ENCODE data around the gene CASP10. TPM values are rescaled to one million over a fixed set of nuclear protein-coding genes. Genes with fewer than 3 reads are reported as not detected.

CASP10 gene
- total and polyA plus RNA-seq, 2 of the 13 experiments (the other 11 are each of a cell fraction or from before 2014, with no cell fraction given) = 22.2 to 23.8 TPM

DNA sequence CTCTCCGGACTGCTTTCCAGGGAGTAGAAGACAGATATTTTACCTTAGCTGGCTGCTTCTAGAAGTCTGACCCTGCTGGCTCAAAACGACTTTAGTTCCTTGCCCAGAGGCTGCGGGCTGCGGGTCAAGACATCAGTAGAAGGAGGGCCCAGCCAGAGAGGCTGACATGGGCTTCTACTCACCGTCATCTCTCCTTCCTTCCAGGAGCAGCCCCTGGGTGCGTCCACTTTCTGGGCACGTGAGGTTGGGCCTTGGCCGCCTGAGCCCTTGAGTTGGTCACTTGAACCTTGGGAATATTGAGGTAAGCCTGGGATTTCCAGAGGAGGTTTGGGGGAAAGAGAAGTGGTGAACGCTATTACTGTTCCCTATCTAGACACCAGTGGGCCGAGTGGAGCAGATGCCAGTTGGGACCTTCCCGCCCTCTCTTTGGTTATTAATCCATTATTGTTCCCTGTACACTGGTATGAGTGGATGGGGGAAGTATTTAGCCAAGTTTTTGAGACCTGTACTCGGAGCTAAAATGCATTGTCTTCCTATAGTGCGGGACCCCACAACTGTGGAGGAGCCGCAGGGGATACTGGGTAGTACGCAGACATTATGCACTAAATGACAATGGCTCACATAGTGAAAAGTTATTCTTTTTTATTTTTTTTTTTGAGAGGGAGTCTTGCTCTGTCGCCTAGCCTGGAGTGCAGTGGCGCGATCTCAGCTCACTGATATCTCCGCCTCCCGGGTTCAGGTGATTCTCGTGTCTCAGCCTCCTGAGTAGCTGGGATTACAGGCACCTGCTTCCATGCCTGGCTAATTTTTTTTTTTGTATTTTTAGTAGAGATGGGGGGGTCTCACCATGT lies 51.1 kb downstream of the CASP10 start (continued):
- TF ChIP-seq, protein P1, sequence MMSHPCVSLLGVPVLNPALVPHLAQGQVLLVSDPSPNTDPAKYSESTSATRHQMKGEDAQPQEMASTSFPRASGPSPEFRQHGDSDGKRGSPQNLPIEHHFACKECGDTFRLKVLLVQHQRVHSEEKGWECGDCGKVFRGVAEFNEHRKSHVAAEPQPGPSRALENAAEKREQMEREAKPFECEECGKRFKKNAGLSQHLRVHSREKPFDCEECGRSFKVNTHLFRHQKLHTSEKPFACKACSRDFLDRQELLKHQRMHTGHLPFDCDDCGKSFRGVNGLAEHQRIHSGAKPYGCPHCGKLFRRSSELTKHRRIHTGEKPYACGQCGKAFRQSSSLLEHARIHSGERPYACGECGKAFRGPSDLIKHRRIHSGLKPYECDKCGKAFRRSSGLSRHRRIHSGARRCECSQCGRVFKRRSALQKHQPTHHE (CRISPR knock-in tag; IDR thresholded peaks at IDR 0.05; ENCODE audit: borderline replicate concordance) = no peak
- TF ChIP-seq ZNF879 (CRISPR knock-in tag; IDR thresholded peaks at IDR 0.05) (no peak), ZNF337 (CRISPR knock-in tag; IDR thresholded peaks at IDR 0.05; ENCODE audit: borderline replicate concordance, low read depth) (no peak), SP4 (CRISPR knock-in tag; IDR thresholded peaks at IDR 0.05) (no peak), NRL (CRISPR knock-in tag; IDR thresholded peaks at IDR 0.05; ENCODE audit: borderline replicate concordance) (no peak), ZNF441 (CRISPR knock-in tag; IDR thresholded peaks at IDR 0.05; ENCODE audit: borderline replicate concordance) (no peak), ZSCAN9 (CRISPR knock-in tag; IDR thresholded peaks at IDR 0.05; ENCODE audit: borderline replicate concordance) (no peak), POGZ (CRISPR knock-in tag; IDR thresholded peaks at IDR 0.05) (no peak), AGO1 (IDR thresholded peaks at IDR 0.05; ENCODE audit: low read depth, low read length, poor library complexity, severe bottlenecking) (no peak), ZNF33B (CRISPR knock-in tag; IDR thresholded peaks at IDR 0.05) (no peak), HNRNPUL1 (IDR thresholded peaks at IDR 0.05; ENCODE audit: low read depth, low read length) (no peak), MED13 (CRISPR knock-in tag; IDR thresholded peaks at IDR 0.05) (no peak), MED1 (CRISPR knock-in tag; IDR thresholded peaks at IDR 0.05) (no peak), ZNF780A (CRISPR knock-in tag; IDR thresholded peaks at IDR 0.05) (peak; percentile 22; the same call in 1 of the 2 replicates), GLI4 (CRISPR knock-in tag; IDR thresholded peaks at IDR 0.05; ENCODE audit: borderline replicate concordance) (peak; percentile 65; the same call in 1 of the 2 replicates), MAFK (conservative IDR thresholded peaks at IDR 0.05 in 1 of 2, IDR thresholded peaks at IDR 0.05 in 1 of 2; ENCODE audit: low read length in 2 of 2) (no peak), MIER3 (CRISPR knock-in tag; IDR thresholded peaks at IDR 0.05; ENCODE audit: borderline replicate concordance) (no peak)
- TF ChIP-seq, protein P2, sequence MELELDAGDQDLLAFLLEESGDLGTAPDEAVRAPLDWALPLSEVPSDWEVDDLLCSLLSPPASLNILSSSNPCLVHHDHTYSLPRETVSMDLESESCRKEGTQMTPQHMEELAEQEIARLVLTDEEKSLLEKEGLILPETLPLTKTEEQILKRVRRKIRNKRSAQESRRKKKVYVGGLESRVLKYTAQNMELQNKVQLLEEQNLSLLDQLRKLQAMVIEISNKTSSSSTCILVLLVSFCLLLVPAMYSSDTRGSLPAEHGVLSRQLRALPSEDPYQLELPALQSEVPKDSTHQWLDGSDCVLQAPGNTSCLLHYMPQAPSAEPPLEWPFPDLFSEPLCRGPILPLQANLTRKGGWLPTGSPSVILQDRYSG (CRISPR knock-in tag; IDR thresholded peaks at IDR 0.05) = no peak
- TF ChIP-seq, protein P3, sequence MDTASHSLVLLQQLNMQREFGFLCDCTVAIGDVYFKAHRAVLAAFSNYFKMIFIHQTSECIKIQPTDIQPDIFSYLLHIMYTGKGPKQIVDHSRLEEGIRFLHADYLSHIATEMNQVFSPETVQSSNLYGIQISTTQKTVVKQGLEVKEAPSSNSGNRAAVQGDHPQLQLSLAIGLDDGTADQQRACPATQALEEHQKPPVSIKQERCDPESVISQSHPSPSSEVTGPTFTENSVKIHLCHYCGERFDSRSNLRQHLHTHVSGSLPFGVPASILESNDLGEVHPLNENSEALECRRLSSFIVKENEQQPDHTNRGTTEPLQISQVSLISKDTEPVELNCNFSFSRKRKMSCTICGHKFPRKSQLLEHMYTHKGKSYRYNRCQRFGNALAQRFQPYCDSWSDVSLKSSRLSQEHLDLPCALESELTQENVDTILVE (CRISPR knock-in tag; IDR thresholded peaks at IDR 0.05) = no peak
- TF ChIP-seq, protein P4, sequence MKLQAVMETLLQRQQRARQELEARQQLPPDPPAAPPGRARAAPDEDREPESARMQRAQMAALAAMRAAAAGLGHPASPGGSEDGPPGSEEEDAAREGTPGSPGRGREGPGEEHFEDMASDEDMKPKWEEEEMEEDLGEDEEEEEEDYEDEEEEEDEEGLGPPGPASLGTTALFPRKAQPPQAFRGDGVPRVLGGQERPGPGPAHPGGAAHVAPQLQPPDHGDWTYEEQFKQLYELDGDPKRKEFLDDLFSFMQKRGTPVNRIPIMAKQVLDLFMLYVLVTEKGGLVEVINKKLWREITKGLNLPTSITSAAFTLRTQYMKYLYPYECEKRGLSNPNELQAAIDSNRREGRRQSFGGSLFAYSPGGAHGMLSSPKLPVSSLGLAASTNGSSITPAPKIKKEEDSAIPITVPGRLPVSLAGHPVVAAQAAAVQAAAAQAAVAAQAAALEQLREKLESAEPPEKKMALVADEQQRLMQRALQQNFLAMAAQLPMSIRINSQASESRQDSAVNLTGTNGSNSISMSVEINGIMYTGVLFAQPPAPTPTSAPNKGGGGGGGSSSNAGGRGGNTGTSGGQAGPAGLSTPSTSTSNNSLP (IDR thresholded peaks at IDR 0.05; ENCODE audit: low read depth, low read length) = no peak
- TF ChIP-seq, protein P5, sequence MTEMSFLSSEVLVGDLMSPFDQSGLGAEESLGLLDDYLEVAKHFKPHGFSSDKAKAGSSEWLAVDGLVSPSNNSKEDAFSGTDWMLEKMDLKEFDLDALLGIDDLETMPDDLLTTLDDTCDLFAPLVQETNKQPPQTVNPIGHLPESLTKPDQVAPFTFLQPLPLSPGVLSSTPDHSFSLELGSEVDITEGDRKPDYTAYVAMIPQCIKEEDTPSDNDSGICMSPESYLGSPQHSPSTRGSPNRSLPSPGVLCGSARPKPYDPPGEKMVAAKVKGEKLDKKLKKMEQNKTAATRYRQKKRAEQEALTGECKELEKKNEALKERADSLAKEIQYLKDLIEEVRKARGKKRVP (CRISPR knock-in tag; IDR thresholded peaks at IDR 0.05) = no peak
- TF ChIP-seq, protein P6, sequence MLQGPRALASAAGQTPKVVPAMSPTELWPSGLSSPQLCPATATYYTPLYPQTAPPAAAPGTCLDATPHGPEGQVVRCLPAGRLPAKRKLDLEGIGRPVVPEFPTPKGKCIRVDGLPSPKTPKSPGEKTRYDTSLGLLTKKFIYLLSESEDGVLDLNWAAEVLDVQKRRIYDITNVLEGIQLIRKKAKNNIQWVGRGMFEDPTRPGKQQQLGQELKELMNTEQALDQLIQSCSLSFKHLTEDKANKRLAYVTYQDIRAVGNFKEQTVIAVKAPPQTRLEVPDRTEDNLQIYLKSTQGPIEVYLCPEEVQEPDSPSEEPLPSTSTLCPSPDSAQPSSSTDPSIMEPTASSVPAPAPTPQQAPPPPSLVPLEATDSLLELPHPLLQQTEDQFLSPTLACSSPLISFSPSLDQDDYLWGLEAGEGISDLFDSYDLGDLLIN (CRISPR knock-in tag; IDR thresholded peaks at IDR 0.05; ENCODE audit: borderline replicate concordance) = no peak

All from HepG2 (cell line).